Central memory CD8-positive, alpha-beta T cell (primary cell): ENCODE measurements around the gene INSL6.

Experiments
- ATAC-seq: fragments of 150-1000 bp; cut with Tn5 transposase; replicated peaks from 2 replicates; pipeline ENCODE4 v1.10.0; 2022; ENCODE audit warnings: mild to moderate bottlenecking, moderate FRiP score, moderate number of reproducible peaks; ENCODE audit not compliant: poor library complexity, severe bottlenecking; ENCODE audit errors: extremely low read depth
- DNase-seq, 2 donors: peaks; one replicate each; pipeline ENCODE4 v3.0.0; 2021; ENCODE audit warnings: low spot score in 2 of 2
- H3K27ac Mint-ChIP-seq: one replicate; pipeline ENCODE4 v1.8.0; 2022; ENCODE audit warnings: low read depth, mild to moderate bottlenecking, moderate library complexity, mixed read lengths
- H3K27me3 Mint-ChIP-seq: one replicate; pipeline ENCODE4 v1.8.0; 2022; ENCODE audit warnings: mixed read lengths
- H3K36me3 Mint-ChIP-seq: one replicate; pipeline ENCODE4 v1.8.0; 2022; ENCODE audit warnings: mild to moderate bottlenecking, moderate library complexity, mixed read lengths; ENCODE audit not compliant: insufficient read depth
- H3K4me1 Mint-ChIP-seq: one replicate; pipeline ENCODE4 v1.8.0; 2022; ENCODE audit warnings: mixed read lengths
- H3K4me3 Mint-ChIP-seq: one replicate; pipeline ENCODE4 v1.8.0; 2022; ENCODE audit warnings: mild to moderate bottlenecking, moderate library complexity, mixed read lengths
- H3K9me3 Mint-ChIP-seq: one replicate; pipeline ENCODE4 v1.8.0; 2022; ENCODE audit warnings: mixed read lengths

The INSL6 gene

GRCh38 chr9:5146241-5146640 lies 39.2 kb downstream of the INSL6 start:
- no peaks in the 10 kb centered on the region for H3K27me3 Mint-ChIP-seq
- no peak overlapping the region for H3K4me3 Mint-ChIP-seq
- no peaks in the 10 kb centered on the region for H3K4me1 Mint-ChIP-seq
- peaks cover 20% of the 10 kb centered on the region for H3K9me3 Mint-ChIP-seq
- H3K27ac Mint-ChIP-seq, result no peak overlapping the region
- ATAC-seq, result no peak
- no peak for DNase-seq
- peaks cover 12% of the 10 kb centered on the region for H3K36me3 Mint-ChIP-seq

GRCh38 chr9:5144217-5144616 lies 41.2 kb downstream of the INSL6 start:
- Mint-ChIP-seq H3K4me3 (no peak overlapping the region), H3K27ac (no peak overlapping the region), H3K9me3 (peaks cover 20% of the 10 kb centered on the region), H3K4me1 (no peaks in the 10 kb centered on the region), H3K36me3 (peaks cover 12% of the 10 kb centered on the region), H3K27me3 (no peaks in the 10 kb centered on the region)
- ATAC-seq (no peak), DNase-seq (no peak)

- peaks cover 9% of the 10 kb centered on the region for H3K36me3 Mint-ChIP-seq
- H3K27ac Mint-ChIP-seq, result no peak overlapping the region
- no peak for ATAC-seq
- no peak for DNase-seq
- H3K4me1 Mint-ChIP-seq, result no peaks in the 10 kb centered on the region
- peaks cover 14% of the 10 kb centered on the region for H3K9me3 Mint-ChIP-seq
- H3K4me3 Mint-ChIP-seq, result no peak overlapping the region
- H3K27me3 Mint-ChIP-seq, result no peaks in the 10 kb centered on the region
These were observed 45.3 kb downstream of the INSL6 start for GRCh38 chr9:5140151-5140550.

GRCh38 chr9:5122516-5122915 lies 62.9 kb downstream of the INSL6 start:
- H3K4me3 Mint-ChIP-seq, result no peak overlapping the region
- peaks cover 15% of the 10 kb centered on the region for H3K36me3 Mint-ChIP-seq
- ATAC-seq, result no peak
- no peaks in the 10 kb centered on the region for H3K27me3 Mint-ChIP-seq
- DNase-seq, result no peak
- H3K4me1 Mint-ChIP-seq, result peaks cover 6% of the 10 kb centered on the region
- no peaks in the 10 kb centered on the region for H3K9me3 Mint-ChIP-seq
- H3K27ac Mint-ChIP-seq, result no peak overlapping the region

GRCh38 chr9:5122116-5122515 lies 63.3 kb downstream of the INSL6 start:
- DNase-seq, result no peak
- H3K9me3 Mint-ChIP-seq, result no peaks in the 10 kb centered on the region
- peaks cover 6% of the 10 kb centered on the region for H3K4me1 Mint-ChIP-seq
- no peak overlapping the region for H3K27ac Mint-ChIP-seq
- peaks cover 15% of the 10 kb centered on the region for H3K36me3 Mint-ChIP-seq
- H3K4me3 Mint-ChIP-seq, result no peak overlapping the region
- ATAC-seq, result no peak
- no peaks in the 10 kb centered on the region for H3K27me3 Mint-ChIP-seq

GRCh38 chr9:5113994-5114748 lies 71.3 kb downstream of the INSL6 start:
- DNase-seq (no peak), ATAC-seq (no peak)
- no peak overlapping the region for H3K27ac Mint-ChIP-seq

More at GRCh38 chr9:5113994-5114748, 71.3 kb downstream of the INSL6 start:
- Mint-ChIP-seq H3K4me1 (no peaks in the 10 kb centered on the region), H3K36me3 (peaks cover 6% of the 10 kb centered on the region), H3K27me3 (no peaks in the 10 kb centered on the region), H3K9me3 (no peaks in the 10 kb centered on the region), H3K4me3 (no peak overlapping the region)
